Panc1 (cell line): ENCODE data around the gene GORAB. TPM values are rescaled to one million over a fixed set of nuclear protein-coding genes. Genes with fewer than 3 reads are reported as not detected.

Experiments
- ATAC-seq: fragments of 200-7000 bp; cut with Tn5 transposase; 2 replicates; pipeline ENCODE4 v1.9.1; 2020; ENCODE audit warnings: mild to moderate bottlenecking, moderate library complexity
- BruUV-seq: library from RNA; stranded (reverse); fragments of 400-500 nt; replicated peaks from 2 replicates; lab custom pipeline; 2021; lab: Mats Ljungman, UMichigan
- CTCF ChIA-PET: fragments of 300-600 bp; sonication (Branson Sonifier 250); formaldehyde crosslinking; loops from one replicate; lab custom pipeline; 2022; ENCODE audit warnings: antibody characterized with exemption; lab: Charles Lee
- POLR2A ChIA-PET: fragments of 300-600 bp; sonication (Branson Sonifier 250); formaldehyde crosslinking; loops from one replicate; lab custom pipeline; 2022; ENCODE audit warnings: antibody characterized with exemption; lab: Charles Lee
- DNase-seq: peaks from one replicate; pipeline ENCODE4 v3.0.0-alpha.2; 2010; ENCODE audit warnings: low read depth, low spot score
- H3K27ac ChIP-seq: 2 replicates; pipeline ENCODE4 v1.5.1; 2011; ENCODE audit warnings: mild to moderate bottlenecking, low read length, inconsistent platforms
- H3K27me3 ChIP-seq: fragments of 200-500 bp; sonication (Bioruptor generic); 2 replicates; pipeline ENCODE4 v1.6.0; 2014; ENCODE audit warnings: low read length, inconsistent platforms; ENCODE audit not compliant: control insufficient read depth, insufficient read depth
- H3K36me3 ChIP-seq: fragments of 200-500 bp; sonication (Bioruptor generic); 2 replicates; pipeline ENCODE4 v1.5.1; 2014; ENCODE audit warnings: inconsistent platforms, mild to moderate bottlenecking, low read length, moderate library complexity; ENCODE audit not compliant: control insufficient read depth, insufficient read depth
- H3K4me1 ChIP-seq: 2 replicates; pipeline ENCODE4 v1.5.1; 2011; ENCODE audit warnings: inconsistent platforms, mild to moderate bottlenecking, low read length, moderate library complexity; ENCODE audit not compliant: control insufficient read depth, insufficient read depth
- H3K4me3 ChIP-seq, 2 experiments: 2 replicates each; pipeline ENCODE4 v1.5.1; 2011 to 2012; ENCODE audit warnings: low read depth in 2 of 2, low read length in 2 of 2, mild to moderate bottlenecking in 2 of 2, inconsistent platforms in 1 of 2, moderate library complexity in 1 of 2
- H3K9me3 ChIP-seq: fragments of 200-500 bp; sonication (Bioruptor generic); 2 replicates; pipeline ENCODE4 v1.5.1; 2014; ENCODE audit warnings: low read depth, mild to moderate bottlenecking, inconsistent platforms, low read length, moderate library complexity; ENCODE audit not compliant: control insufficient read depth, insufficient read depth
- POLR2AphosphoS5 ChIP-seq: IDR thresholded peaks from 2 replicates; pipeline ENCODE4 v1.6.1; 2012; ENCODE audit warnings: mild to moderate bottlenecking, low read depth, low read length, moderate library complexity
- SIN3A ChIP-seq: IDR thresholded peaks from 2 replicates; pipeline ENCODE4 v1.6.1; 2012; ENCODE audit warnings: low read depth, mild to moderate bottlenecking, low read length, moderate library complexity, borderline replicate concordance; ENCODE audit not compliant: insufficient read depth
- TCF7L2 ChIP-seq: IDR thresholded peaks from 2 replicates; pipeline ENCODE4 v1.6.1; 2011; ENCODE audit warnings: mild to moderate bottlenecking, low read depth, low read length, inconsistent platforms
- in situ Hi-C: cut with HindIII; loops from 2 replicates; pipeline ENCODE4 v1.10.0; 2016; ENCODE audit warnings: low sequenced_read_pairs, low pct_unique_long_range_greater_than_20kb
- intact Hi-C: fragments of 100-400 bp; cut with micrococcal nuclease; formaldehyde crosslinking; loops from one replicate; pipeline ENCODE4 v1.10.0; 2022; ENCODE audit not compliant: unreplicated experiment
- total RNA-seq: library from RNA; stranded (reverse); gene quantifications from one replicate; pipeline ENCODE4 v1.2.1, GENCODE V29; 2021; ENCODE audit not compliant: unreplicated experiment
- TF ChIP-seq, protein P1 (sequence below), 2 experiments: IDR thresholded peaks; 2 replicates each; pipeline ENCODE4 v1.6.1; 2011 to 2012; ENCODE audit warnings: low read depth in 2 of 2, control low read depth in 1 of 2, low read length in 1 of 2, mild to moderate bottlenecking in 1 of 2, moderate library complexity in 1 of 2; ENCODE audit not compliant: insufficient read depth in 1 of 2
- TF ChIP-seq, protein P2 (sequence below): fragments of 450-650 bp; IDR thresholded peaks from 2 replicates; pipeline ENCODE4 v1.5.1; 2017; ENCODE audit warnings: mild to moderate bottlenecking

The GORAB gene
- total RNA-seq, 1 experiment from 2014 or later = 8.1 TPM

DNA sequence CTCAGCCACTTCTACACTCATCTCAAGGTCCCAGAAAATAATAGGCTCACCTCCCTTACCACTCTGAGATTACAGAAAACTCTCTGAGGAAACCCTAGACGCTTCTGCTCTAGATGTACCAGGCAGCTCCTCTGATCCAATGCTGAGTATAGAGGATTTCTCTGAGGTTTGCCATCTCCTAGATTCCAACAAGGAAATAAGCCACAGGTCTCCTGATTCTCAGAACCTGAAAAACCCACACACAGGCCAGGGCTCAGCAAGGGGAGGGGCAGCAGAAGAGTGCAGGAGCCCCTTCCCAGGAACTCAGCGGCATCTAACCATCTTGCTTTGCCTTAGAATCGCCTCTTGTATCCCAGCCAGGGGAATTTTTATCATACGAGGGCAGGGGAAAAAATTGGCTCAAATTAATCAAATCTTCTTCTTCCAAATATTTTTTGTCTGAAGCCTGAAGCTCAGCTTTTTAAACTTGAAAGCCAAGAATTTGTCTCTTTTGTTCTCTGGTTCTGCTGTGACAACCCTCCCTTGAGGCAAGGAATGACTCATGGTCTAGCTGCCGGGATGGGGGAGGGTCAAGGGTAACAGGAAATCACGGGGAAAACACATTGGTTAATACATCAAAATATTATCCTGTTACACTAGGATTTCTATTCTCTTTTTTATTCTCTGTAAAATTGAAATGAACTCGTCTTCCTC, 30.8 kb downstream of the GORAB start:
- CTCF ChIA-PET = no interaction called here
- POLR2A ChIA-PET = no interaction called here
- Histone ChIP-seq H3K4me1 (no peaks in the 10 kb centered on the region), H3K4me3 (no peak overlapping the region), H3K36me3 (no peaks in the 10 kb centered on the region), H3K27ac (no peak overlapping the region), H3K27me3 (no peaks in the 10 kb centered on the region), H3K9me3 (no peaks in the 10 kb centered on the region)
- BruUV-seq = no TSS peak
- in situ Hi-C loops = no loop called here
- DNase-seq (no peak), ATAC-seq (no peak)
- TF ChIP-seq TCF7L2 = no peak
- TF ChIP-seq, protein P1, sequence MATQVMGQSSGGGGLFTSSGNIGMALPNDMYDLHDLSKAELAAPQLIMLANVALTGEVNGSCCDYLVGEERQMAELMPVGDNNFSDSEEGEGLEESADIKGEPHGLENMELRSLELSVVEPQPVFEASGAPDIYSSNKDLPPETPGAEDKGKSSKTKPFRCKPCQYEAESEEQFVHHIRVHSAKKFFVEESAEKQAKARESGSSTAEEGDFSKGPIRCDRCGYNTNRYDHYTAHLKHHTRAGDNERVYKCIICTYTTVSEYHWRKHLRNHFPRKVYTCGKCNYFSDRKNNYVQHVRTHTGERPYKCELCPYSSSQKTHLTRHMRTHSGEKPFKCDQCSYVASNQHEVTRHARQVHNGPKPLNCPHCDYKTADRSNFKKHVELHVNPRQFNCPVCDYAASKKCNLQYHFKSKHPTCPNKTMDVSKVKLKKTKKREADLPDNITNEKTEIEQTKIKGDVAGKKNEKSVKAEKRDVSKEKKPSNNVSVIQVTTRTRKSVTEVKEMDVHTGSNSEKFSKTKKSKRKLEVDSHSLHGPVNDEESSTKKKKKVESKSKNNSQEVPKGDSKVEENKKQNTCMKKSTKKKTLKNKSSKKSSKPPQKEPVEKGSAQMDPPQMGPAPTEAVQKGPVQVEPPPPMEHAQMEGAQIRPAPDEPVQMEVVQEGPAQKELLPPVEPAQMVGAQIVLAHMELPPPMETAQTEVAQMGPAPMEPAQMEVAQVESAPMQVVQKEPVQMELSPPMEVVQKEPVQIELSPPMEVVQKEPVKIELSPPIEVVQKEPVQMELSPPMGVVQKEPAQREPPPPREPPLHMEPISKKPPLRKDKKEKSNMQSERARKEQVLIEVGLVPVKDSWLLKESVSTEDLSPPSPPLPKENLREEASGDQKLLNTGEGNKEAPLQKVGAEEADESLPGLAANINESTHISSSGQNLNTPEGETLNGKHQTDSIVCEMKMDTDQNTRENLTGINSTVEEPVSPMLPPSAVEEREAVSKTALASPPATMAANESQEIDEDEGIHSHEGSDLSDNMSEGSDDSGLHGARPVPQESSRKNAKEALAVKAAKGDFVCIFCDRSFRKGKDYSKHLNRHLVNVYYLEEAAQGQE (IDR thresholded peaks at IDR 0.05; ENCODE audit: insufficient read depth in 1 of 2, low read depth in 2 of 2, low read length in 1 of 2) = no peak
- intact Hi-C loops = no loop called here

DNA sequence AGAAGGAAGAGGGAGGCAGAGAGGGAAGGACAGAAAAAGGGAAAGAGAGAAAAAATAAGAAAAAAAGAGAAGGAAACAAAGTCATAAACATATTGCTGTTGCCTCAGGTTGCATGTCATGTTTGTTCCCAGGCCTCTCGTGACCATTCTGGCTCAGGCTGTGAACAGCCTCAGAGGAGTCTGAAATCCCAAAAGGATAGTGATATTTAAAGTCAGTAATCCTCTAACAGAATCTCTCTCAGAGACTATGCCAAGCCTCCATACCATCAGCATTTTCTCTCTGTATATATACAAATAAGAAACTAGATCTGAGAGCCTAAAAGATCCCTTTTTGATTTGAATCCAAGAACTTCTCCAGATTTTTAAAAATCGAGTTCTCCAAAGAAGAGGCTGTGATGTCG, 35.2 kb downstream of the GORAB start:
- Histone ChIP-seq H3K4me3 (no peak overlapping the region), H3K36me3 (no peaks in the 10 kb centered on the region), H3K9me3 (no peaks in the 10 kb centered on the region), H3K27me3 (no peaks in the 10 kb centered on the region), H3K4me1 (no peaks in the 10 kb centered on the region), H3K27ac (no peak overlapping the region)
- intact Hi-C loops = no loop called here
- ATAC-seq = no peak
- in situ Hi-C loops = no loop called here
- no peak for DNase-seq
- BruUV-seq = no TSS peak
- CTCF ChIA-PET = no interaction called here
- POLR2A ChIA-PET = no interaction called here
- TF ChIP-seq POLR2AphosphoS5 (no peak), SIN3A (no peak), TCF7L2 (no peak)
- TF ChIP-seq, protein P1 (IDR thresholded peaks at IDR 0.05; ENCODE audit: insufficient read depth in 1 of 2, low read depth in 2 of 2, low read length in 1 of 2) = no peak
- TF ChIP-seq, protein P2, sequence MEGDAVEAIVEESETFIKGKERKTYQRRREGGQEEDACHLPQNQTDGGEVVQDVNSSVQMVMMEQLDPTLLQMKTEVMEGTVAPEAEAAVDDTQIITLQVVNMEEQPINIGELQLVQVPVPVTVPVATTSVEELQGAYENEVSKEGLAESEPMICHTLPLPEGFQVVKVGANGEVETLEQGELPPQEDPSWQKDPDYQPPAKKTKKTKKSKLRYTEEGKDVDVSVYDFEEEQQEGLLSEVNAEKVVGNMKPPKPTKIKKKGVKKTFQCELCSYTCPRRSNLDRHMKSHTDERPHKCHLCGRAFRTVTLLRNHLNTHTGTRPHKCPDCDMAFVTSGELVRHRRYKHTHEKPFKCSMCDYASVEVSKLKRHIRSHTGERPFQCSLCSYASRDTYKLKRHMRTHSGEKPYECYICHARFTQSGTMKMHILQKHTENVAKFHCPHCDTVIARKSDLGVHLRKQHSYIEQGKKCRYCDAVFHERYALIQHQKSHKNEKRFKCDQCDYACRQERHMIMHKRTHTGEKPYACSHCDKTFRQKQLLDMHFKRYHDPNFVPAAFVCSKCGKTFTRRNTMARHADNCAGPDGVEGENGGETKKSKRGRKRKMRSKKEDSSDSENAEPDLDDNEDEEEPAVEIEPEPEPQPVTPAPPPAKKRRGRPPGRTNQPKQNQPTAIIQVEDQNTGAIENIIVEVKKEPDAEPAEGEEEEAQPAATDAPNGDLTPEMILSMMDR = no peak
